H1 (cell line): Measurements from ENCODE around the gene SFXN4. TPM values are rescaled to one million over a fixed set of nuclear protein-coding genes. Genes with fewer than 3 reads are reported as not detected.

Experiments
- CTCF ChIA-PET: fragments of 300-600 bp; sonication (Branson Sonifier 250); formaldehyde crosslinking; loops from one replicate; lab custom pipeline; 2021; ENCODE audit not compliant: partially characterized antibody; lab: Charles Lee
- POLR2A ChIA-PET: fragments of 300-600 bp; sonication (Branson Sonifier 250); formaldehyde crosslinking; loops from one replicate; lab custom pipeline; 2021; ENCODE audit warnings: inconsistent platforms; ENCODE audit not compliant: partially characterized antibody; lab: Charles Lee
- DNase-seq, 2 experiments: peaks; one replicate each; pipeline versions ENCODE4 v3.0.0 to v3.0.0-alpha.2; 2010 to 2022; ENCODE audit warnings: low spot score in 2 of 2, low read depth in 1 of 2, mixed read lengths in 1 of 2
- FAIRE-seq: peaks from 2 replicates; lab custom pipeline; 2011; peaks lifted over from hg19 to GRCh38; lab: Jason Lieb, UNC
- H2AFZ ChIP-seq: 2 replicates; pipeline ENCODE4 v1.8.1; 2012; ENCODE audit warnings: low read length, inconsistent platforms
- H2AK5ac ChIP-seq: 2 replicates; pipeline ENCODE4 v1.6.1; 2013; ENCODE audit warnings: low read depth, low read length
- H2BK120ac ChIP-seq: replicated peaks from 2 replicates; pipeline ENCODE3; 2013; ENCODE audit warnings: low read depth, low read length, inconsistent platforms
- H2BK12ac ChIP-seq: 2 replicates; pipeline ENCODE4 v1.6.1; 2013; ENCODE audit warnings: low read depth, low read length
- H2BK15ac ChIP-seq: 2 replicates; pipeline ENCODE4 v1.6.1; 2013; ENCODE audit warnings: low read length
- H2BK20ac ChIP-seq: 2 replicates; pipeline ENCODE4 v1.6.1; 2013; ENCODE audit warnings: low read length
- H2BK5ac ChIP-seq: 2 replicates; pipeline ENCODE4 v1.6.1; 2013; ENCODE audit warnings: low read depth, low read length
- H3K14ac ChIP-seq: 2 replicates; pipeline ENCODE4 v1.6.1; 2013; ENCODE audit warnings: inconsistent platforms; ENCODE audit not compliant: insufficient read length
- H3K18ac ChIP-seq: 2 replicates; pipeline ENCODE4 v1.6.1; 2013; ENCODE audit warnings: low read length; ENCODE audit errors: extremely low read depth
- H3K23ac ChIP-seq: 2 replicates; pipeline ENCODE4 v1.6.1; 2013; ENCODE audit warnings: inconsistent platforms; ENCODE audit not compliant: insufficient read length
- H3K23me2 ChIP-seq: 2 replicates; pipeline ENCODE4 v1.6.1; 2013; ENCODE audit warnings: low read depth, low read length
- H3K27ac ChIP-seq: 2 replicates; pipeline ENCODE4 v1.6.1; 2011; ENCODE audit warnings: low read depth, low read length, inconsistent platforms
- H3K27me3 ChIP-seq, 4 experiments: replicated peaks in 1 of 4; 1 replicate in 1 of 4; 2 replicates in 3 of 4; pipeline versions ENCODE4 v1.6.1 to v1.8.1; 2011 to 2013; ENCODE audit warnings: low read length in 3 of 4, mild to moderate bottlenecking in 3 of 4, inconsistent platforms in 2 of 4, mixed read lengths in 2 of 4, moderate library complexity in 1 of 4; ENCODE audit not compliant: control insufficient read depth in 3 of 4, insufficient read depth in 3 of 4; ENCODE audit errors: extremely low read depth in 1 of 4
- H3K36me3 ChIP-seq, 4 experiments: 2 replicates each; pipeline versions ENCODE4 v1.6.1 to v1.8.1; 2011 to 2013; ENCODE audit warnings: mild to moderate bottlenecking in 4 of 4, low read length in 3 of 4, moderate library complexity in 2 of 4, control low read depth in 1 of 4, inconsistent platforms in 1 of 4; ENCODE audit not compliant: insufficient read depth in 4 of 4, control insufficient read depth in 2 of 4
- H3K4ac ChIP-seq: replicated peaks from 2 replicates; pipeline ENCODE3; 2013; ENCODE audit warnings: low read length, low read depth, mixed read lengths, inconsistent platforms; ENCODE audit not compliant: insufficient read length
- H3K4me1 ChIP-seq, 4 experiments: replicated peaks in 1 of 4; 1 replicate in 1 of 4; 2 replicates in 3 of 4; pipeline versions ENCODE4 v1.6.1 to v1.8.1; 2011 to 2013; ENCODE audit warnings: low read length in 3 of 4, inconsistent platforms in 2 of 4, mixed read lengths in 1 of 4; ENCODE audit not compliant: insufficient read depth in 4 of 4, control insufficient read depth in 3 of 4
- H3K4me2 ChIP-seq, 2 experiments: 2 replicates each; pipeline versions ENCODE4 v1.6.1 to v1.8.1; 2011 to 2013; ENCODE audit warnings: low read depth in 2 of 2, low read length in 2 of 2, control low read depth in 1 of 2, inconsistent platforms in 1 of 2, mild to moderate bottlenecking in 1 of 2; ENCODE audit not compliant: insufficient read depth in 1 of 2
- H3K4me3 ChIP-seq, 4 experiments: fragments of 200-600, 300-600 bp in 1 of 4; sonication (generic), shearing (Covaris generic), sonication (Bioruptor Twin) in 1 of 4; 2 replicates each; pipeline versions ENCODE4 v1.5.1 to v1.8.1; 2011 to 2016; ENCODE audit warnings: low read length in 4 of 4, low read depth in 3 of 4, control low read depth in 2 of 4, inconsistent platforms in 2 of 4, mild to moderate bottlenecking in 2 of 4, mixed read lengths in 1 of 4, moderate library complexity in 1 of 4; ENCODE audit not compliant: insufficient read depth in 2 of 4; ENCODE audit errors: extremely low read depth in 1 of 4
- H3K56ac ChIP-seq: replicated peaks from 2 replicates; pipeline ENCODE3; 2013; ENCODE audit warnings: low read depth, mild to moderate bottlenecking, mixed read lengths, low read length, inconsistent platforms; ENCODE audit not compliant: insufficient read length
- H3K79me1 ChIP-seq: 2 replicates; pipeline ENCODE4 v1.6.1; 2013; ENCODE audit warnings: low read depth, low read length, control low read depth
- H3K79me2 ChIP-seq, 2 experiments: 2 replicates each; pipeline versions ENCODE4 v1.6.1 to v1.8.1; 2012 to 2013; ENCODE audit warnings: low read length in 2 of 2, mild to moderate bottlenecking in 2 of 2, inconsistent platforms in 1 of 2; ENCODE audit not compliant: insufficient read depth in 2 of 2, control insufficient read depth in 1 of 2
- H3K9ac ChIP-seq, 4 experiments: replicated peaks in 1 of 4; 1 replicate in 1 of 4; 2 replicates in 3 of 4; pipeline versions ENCODE4 v1.6.1 to v1.8.1; 2011 to 2013; ENCODE audit warnings: low read depth in 3 of 4, low read length in 3 of 4, control low read depth in 2 of 4, mild to moderate bottlenecking in 2 of 4, moderate library complexity in 2 of 4, inconsistent platforms in 1 of 4; ENCODE audit errors: extremely low read depth in 1 of 4
- H3K9me3 ChIP-seq, 2 experiments: 2 replicates each; pipeline versions ENCODE4 v1.6.1 to v1.8.1; 2012 to 2013; ENCODE audit warnings: mild to moderate bottlenecking in 2 of 2, moderate library complexity in 2 of 2, control low read depth in 1 of 2, inconsistent platforms in 1 of 2, low read depth in 1 of 2, low read length in 1 of 2, mixed read lengths in 1 of 2; ENCODE audit not compliant: insufficient read depth in 2 of 2
- H4K20me1 ChIP-seq, 2 experiments: replicated peaks in 1 of 2; 2 replicates each; pipeline versions ENCODE3 to v1.8.1; 2011 to 2013; ENCODE audit warnings: inconsistent platforms in 2 of 2, low read length in 2 of 2, mild to moderate bottlenecking in 1 of 2; ENCODE audit not compliant: insufficient read depth in 2 of 2, control insufficient read depth in 1 of 2
- H4K5ac ChIP-seq: 2 replicates; pipeline ENCODE4 v1.6.1; 2013; ENCODE audit warnings: low read length, low read depth, mixed read lengths, inconsistent platforms; ENCODE audit not compliant: insufficient read length
- H4K8ac ChIP-seq: 2 replicates; pipeline ENCODE4 v1.8.0; 2013; ENCODE audit warnings: mild to moderate bottlenecking, moderate library complexity, low read length, inconsistent platforms; ENCODE audit not compliant: insufficient read depth; ENCODE audit errors: extremely low read depth
- H4K91ac ChIP-seq: replicated peaks from 2 replicates; pipeline ENCODE3; 2013; ENCODE audit warnings: low read length, mixed read lengths, inconsistent platforms; ENCODE audit not compliant: insufficient read length
- CHD2 ChIP-seq: IDR thresholded peaks from 2 replicates; pipeline ENCODE4 v1.6.1; 2012; ENCODE audit warnings: low read length, improper control_type of control experiment
- GTF2F1 ChIP-seq: IDR thresholded peaks from 2 replicates; pipeline ENCODE4 v1.6.1; 2012; ENCODE audit warnings: low read depth, low read length, improper control_type of control experiment, borderline replicate concordance
- JUN ChIP-seq: IDR thresholded peaks from 2 replicates; pipeline ENCODE4 v1.6.1; 2011; ENCODE audit warnings: low read depth, mild to moderate bottlenecking, improper control_type of control experiment, low read length
- KDM4A ChIP-seq: IDR thresholded peaks from one replicate; pipeline ENCODE4 v1.7.1; 2012; ENCODE audit warnings: low read depth, mild to moderate bottlenecking, moderate library complexity, low read length, inconsistent platforms; ENCODE audit not compliant: severe bottlenecking
- POLR2A ChIP-seq, 2 experiments: IDR thresholded peaks; 1 replicate in 1 of 2; 2 replicates in 1 of 2; pipeline ENCODE4 v1.6.1; 2011; ENCODE audit warnings: low read depth in 2 of 2, low read length in 2 of 2, mild to moderate bottlenecking in 2 of 2; ENCODE audit errors: control extremely low read depth in 1 of 2
- POLR2AphosphoS5 ChIP-seq: IDR thresholded peaks from 2 replicates; pipeline ENCODE4 v1.6.1; 2011; ENCODE audit warnings: low read depth, low read length
- SIN3A ChIP-seq, 2 experiments: IDR thresholded peaks in 1 of 2; conservative IDR thresholded peaks in 1 of 2; 2 replicates each; pipeline ENCODE4 v1.6.1; 2011 to 2012; ENCODE audit warnings: low read length in 2 of 2, improper control_type of control experiment in 1 of 2, low read depth in 1 of 2, mild to moderate bottlenecking in 1 of 2
- SIRT6 ChIP-seq: IDR thresholded peaks from one replicate; pipeline ENCODE4 v1.7.1; 2012; ENCODE audit warnings: low read length, inconsistent platforms
- TAF1 ChIP-seq: IDR thresholded peaks from 2 replicates; pipeline ENCODE4 v1.6.1; 2011; ENCODE audit warnings: mild to moderate bottlenecking, low read depth, low read length
- TBP ChIP-seq: IDR thresholded peaks from 2 replicates; pipeline ENCODE4 v1.6.1; 2011; ENCODE audit warnings: low read depth, low read length, improper control_type of control experiment
- YY1 ChIP-seq: IDR thresholded peaks from 2 replicates; pipeline ENCODE4 v1.6.1; 2011; ENCODE audit warnings: low read depth, mild to moderate bottlenecking, low read length
- ZNF274 ChIP-seq: IDR thresholded peaks from 2 replicates; pipeline ENCODE4 v1.7.0; 2012; ENCODE audit warnings: low read length, borderline replicate concordance; ENCODE audit errors: extremely low read depth
- WGBS, 2 experiments: shearing (Covaris generic) in 1 of 2; methylation state at CpG; one replicate each; pipeline versions ENCODE4 v1.1.6 to v1.1.7; 2013 to 2015; ENCODE audit warnings: low lambda C conversion rate in 2 of 2, mixed read lengths in 2 of 2, inconsistent platforms in 1 of 2, low coverage in 1 of 2, missing lambda C conversion rate in 1 of 2; ENCODE audit not compliant: insufficient replicate concordance in 2 of 2, insufficient coverage in 1 of 2, insufficient read length in 1 of 2; ENCODE audit errors: extremely low coverage in 1 of 2, missing lambda C conversion rate in 1 of 2; 5-methylcytosine and 5-hydroxymethylcytosine counted together
- polyA plus RNA-seq, 7 experiments: library from polyadenylated mRNA; depleted of rRNA in 3 of 7; stranded (reverse) in 5 of 7; unstranded in 2 of 7; fragments of >200 nt in 5 of 7; fragments of 200-250 nt in 2 of 7; gene quantifications; 1 replicate in 5 of 7; 2 replicates in 1 of 7; 4 replicates in 1 of 7; pipeline versions ENCODE4 v1.2.1 to v1.2.3, GENCODE V29; 2011 to 2013; ENCODE audit warnings: missing spikeins in 2 of 7, mixed read lengths in 2 of 7
- total RNA-seq: library from RNA; stranded (reverse); fragmentation: NEBNext Ultra II Directional; extraction: Animal tissue kit (Norgen Biotek cat#: 25700); gene quantifications from 2 replicates; pipeline ENCODE4 v1.2.1, GENCODE V29; 2021

The SFXN4 gene
- total and polyA plus RNA-seq, 2 of the 8 experiments (the other 6 are each of a cell fraction or from before 2014, with no cell fraction given) = 15.4 to 21.6 TPM

DNA sequence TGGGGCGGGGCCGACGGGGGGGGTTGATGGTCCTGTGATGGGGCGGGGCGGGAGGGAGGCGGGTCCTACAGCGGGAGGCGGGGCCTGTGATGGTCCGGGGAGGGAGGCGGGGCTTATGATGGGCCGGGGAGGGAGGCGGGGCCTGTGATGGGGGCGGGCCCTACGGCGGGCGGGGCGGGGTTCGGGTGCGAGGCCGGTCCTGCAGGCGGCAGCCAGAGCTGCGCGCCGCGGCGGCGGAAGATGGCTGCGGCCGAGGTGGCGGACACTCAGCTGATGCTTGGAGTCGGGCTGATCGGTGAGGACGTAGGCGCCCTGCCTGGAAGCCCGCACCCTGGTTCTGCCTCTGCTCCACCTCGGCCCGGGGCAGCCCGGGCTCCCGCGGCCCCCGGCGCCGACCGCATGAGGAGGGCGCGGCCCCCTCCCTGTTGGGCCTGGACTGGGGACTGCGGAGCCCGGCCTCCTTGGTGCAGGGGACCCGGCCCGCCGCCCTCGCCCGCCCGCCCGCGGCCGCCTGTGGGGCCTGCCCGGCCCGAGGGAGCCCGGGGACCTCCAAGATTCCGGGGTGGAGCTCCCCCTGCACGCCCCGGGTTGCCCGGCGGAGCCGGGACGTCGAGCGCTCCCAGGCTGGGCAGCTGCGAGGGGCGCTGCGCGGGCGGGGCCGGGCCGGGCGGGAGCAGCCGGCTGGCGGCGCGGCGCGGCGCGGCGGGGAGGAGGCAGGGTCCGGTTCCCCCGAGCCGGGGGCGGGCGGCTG is 61.4 kb downstream of the SFXN4 start, which contains the start of gene DENND10:
Gene DENND10 (plus strand): TSS at position 211 of the 751 bp plus-strand sequence. CDS start 30 bp downstream, at position 241.
- Histone ChIP-seq H3K79me2 (peaks cover 0 to 14% of the 10 kb centered on the region in 2 experiments; a peak in 2 of 4 replicates), H3K56ac (peak within 1 kb of the TSS; percentile 43), H3K4ac (peak within 1 kb of the TSS; percentile 63), H3K18ac (peak within 1 kb of the TSS; percentile 71), H2BK20ac (no peak within 1 kb of the TSS), H3K27me3 (no peaks in the 10 kb centered on the region), H3K9ac (peak within 1 kb of the TSS; percentile 66 to 80 (median 74)), H2BK15ac (peak within 1 kb of the TSS; percentile 83), H3K36me3 (peaks cover 0 to 16% (median 6%) of the 10 kb centered on the region in 4 experiments; a peak in 4 of 8 replicates), H3K4me3 (peak within 1 kb of the TSS; percentile 68 to 93 (median 88)), H3K23me2 (peaks cover 6% of the 10 kb centered on the region; the same call in 1 of the 2 replicates), H3K9me3 (no peaks in the 10 kb centered on the region), H2BK5ac (peak within 1 kb of the TSS; percentile 69; the same call in 1 of the 2 replicates), H4K91ac (peak within 1 kb of the TSS; percentile 66), H2AK5ac (no peak within 1 kb of the TSS), H3K79me1 (no peaks in the 10 kb centered on the region), H3K14ac (peak within 1 kb of the TSS; percentile 74), H2BK120ac (no peak within 1 kb of the TSS), H3K27ac (peak within 1 kb of the TSS; percentile 58; the same call in 1 of the 2 replicates), H2BK12ac (no peak within 1 kb of the TSS), H3K4me1 (peaks cover 0 to 3% (median 0%) of the 10 kb centered on the region in 4 experiments; a peak in 1 of 7 replicates), H3K4me2 (peak within 1 kb of the TSS; percentile 63 to 92), H4K8ac (peak within 1 kb of the TSS; percentile 83; the same call in 1 of the 2 replicates), H3K23ac (no peak within 1 kb of the TSS), H4K20me1 (peaks cover 0 to 2% of the 10 kb centered on the region in 2 experiments), H4K5ac (peak within 1 kb of the TSS; percentile 73), H2AFZ (peak within 1 kb of the TSS; percentile 100)
- POLR2A ChIA-PET = interaction anchor here (0.8 to 2.4 kb wide), 12 partner anchors 8 to 75 kb away, joined by 3 to 23 read pairs (median 6); partner anchors contain the start of genes EIF3A and NANOS1
- CTCF ChIA-PET = interaction anchor here (0.6 to 0.7 kb wide), 2 partner anchors 19 to 353 kb away, joined by 3 read pairs; no protein-coding TSS in a partner anchor
- FAIRE-seq (no peak), DNase-seq (peak; percentile 47 to 83)
- WGBS, 2 experiments = 0% methylated on average over 3 of the region's 91 CpGs; no CpG with 5 or more reads in 1 of the 2 experiments
- TF ChIP-seq JUN = no peak
- no peak for TF ChIP-seq GTF2F1
- no peak for TF ChIP-seq CHD2
- TF ChIP-seq YY1 = peak; percentile 77; the same call in 1 of the 2 replicates
- peak; percentile 71 for TF ChIP-seq KDM4A
- peak; percentile 88 for TF ChIP-seq TAF1
- TF ChIP-seq SIN3A (conservative IDR thresholded peaks at IDR 0.05 in 1 of 2, IDR thresholded peaks at IDR 0.05 in 1 of 2; ENCODE audit: low read depth in 1 of 2, low read length in 2 of 2) = peak; percentile 32 to 72; a peak in 1 of 4 replicates
- TF ChIP-seq ZNF274 = no peak
- TF ChIP-seq POLR2AphosphoS5 = peak; percentile 94
- TF ChIP-seq POLR2A (IDR thresholded peaks at IDR 0.05; ENCODE audit: control extremely low read depth in 1 of 2, low read depth in 2 of 2, low read length in 2 of 2) = peak; percentile 90 to 91
- TF ChIP-seq TBP = peak; percentile 72
- TF ChIP-seq SIRT6 = no peak
